ENCODE measurements around the gene F5.

The F5 gene

GRCh38 chr1:169620565-169620964 lies 34.3 kb upstream of the F5 start:
- H3K27me3 ChIP-seq (ENCODE audit: insufficient read depth, low read depth), result no peaks in the 10 kb centered on the region

GRCh38 chr1:169618367-169618766 lies 32.1 kb upstream of the F5 start:
- no peak for TF ChIP-seq CTCF (conservative IDR thresholded peaks at IDR 0.05; ENCODE audit: low read depth, low read length)
- H3K9ac ChIP-seq, result no peak overlapping the region
- H3K4me1 ChIP-seq (ENCODE audit: low read depth, poor library complexity, severe bottlenecking), result no peaks in the 10 kb centered on the region
- no peak overlapping the region for H3K4me3 ChIP-seq (IDR thresholded peaks at IDR 0.05; ENCODE audit: insufficient read depth, low read depth, low read length)
- no peak overlapping the region for H2AFZ ChIP-seq (ENCODE audit: low read depth)
- H3K36me3 ChIP-seq (ENCODE audit: insufficient read depth), result no peaks in the 10 kb centered on the region
- H3K27me3 ChIP-seq (ENCODE audit: insufficient read depth, low read depth), result no peaks in the 10 kb centered on the region
- no peak overlapping the region for H3K4me2 ChIP-seq
- no peaks in the 10 kb centered on the region for H4K20me1 ChIP-seq (ENCODE audit: insufficient read depth)
- H3K79me2 ChIP-seq (ENCODE audit: insufficient read depth, low read depth), result no peaks in the 10 kb centered on the region
- no peak overlapping the region for H3K27ac ChIP-seq

More at GRCh38 chr1:169620565-169620964, 34.3 kb upstream of the F5 start:
- Histone ChIP-seq H3K4me1 (ENCODE audit: low read depth, poor library complexity, severe bottlenecking) (no peaks in the 10 kb centered on the region), H3K4me2 (no peak overlapping the region), H2AFZ (ENCODE audit: low read depth) (no peak overlapping the region), H3K4me3 (IDR thresholded peaks at IDR 0.05; ENCODE audit: insufficient read depth, low read depth, low read length) (no peak overlapping the region), H3K9ac (no peak overlapping the region), H4K20me1 (ENCODE audit: insufficient read depth) (no peaks in the 10 kb centered on the region), H3K36me3 (ENCODE audit: insufficient read depth) (no peaks in the 10 kb centered on the region), H3K27ac (no peak overlapping the region), H3K79me2 (ENCODE audit: insufficient read depth, low read depth) (no peaks in the 10 kb centered on the region)
- no peak for TF ChIP-seq CTCF (conservative IDR thresholded peaks at IDR 0.05; ENCODE audit: low read depth, low read length)

- H3K79me2 ChIP-seq (ENCODE audit: insufficient read depth, low read depth), result no peaks in the 10 kb centered on the region
- H3K4me1 ChIP-seq (ENCODE audit: low read depth, poor library complexity, severe bottlenecking), result no peaks in the 10 kb centered on the region
- H2AFZ ChIP-seq (ENCODE audit: low read depth), result no peak overlapping the region
- H3K36me3 ChIP-seq (ENCODE audit: insufficient read depth), result no peaks in the 10 kb centered on the region
- H3K27me3 ChIP-seq (ENCODE audit: insufficient read depth, low read depth), result no peaks in the 10 kb centered on the region
- no peak for TF ChIP-seq CTCF (conservative IDR thresholded peaks at IDR 0.05; ENCODE audit: low read depth, low read length)
- H3K9ac ChIP-seq, result no peak overlapping the region
- no peaks in the 10 kb centered on the region for H4K20me1 ChIP-seq (ENCODE audit: insufficient read depth)
- no peak overlapping the region for H3K27ac ChIP-seq
- no peak overlapping the region for H3K4me2 ChIP-seq
- H3K4me3 ChIP-seq (IDR thresholded peaks at IDR 0.05; ENCODE audit: insufficient read depth, low read depth, low read length), result no peak overlapping the region
Observed at GRCh38 chr1:169615803-169616202, 29.5 kb upstream of the F5 start.

- no peak overlapping the region for H2AFZ ChIP-seq (ENCODE audit: low read depth)
- H3K4me1 ChIP-seq (ENCODE audit: low read depth, poor library complexity, severe bottlenecking), result no peaks in the 10 kb centered on the region
- no peaks in the 10 kb centered on the region for H4K20me1 ChIP-seq (ENCODE audit: insufficient read depth)
- H3K4me3 ChIP-seq (IDR thresholded peaks at IDR 0.05; ENCODE audit: insufficient read depth, low read depth, low read length), result no peak overlapping the region
- no peak overlapping the region for H3K4me2 ChIP-seq
- no peaks in the 10 kb centered on the region for H3K36me3 ChIP-seq (ENCODE audit: insufficient read depth)
- H3K27ac ChIP-seq, result no peak overlapping the region
- no peaks in the 10 kb centered on the region for H3K27me3 ChIP-seq (ENCODE audit: insufficient read depth, low read depth)
- H3K79me2 ChIP-seq (ENCODE audit: insufficient read depth, low read depth), result no peaks in the 10 kb centered on the region
- TF ChIP-seq CTCF (conservative IDR thresholded peaks at IDR 0.05; ENCODE audit: low read depth, low read length), result no peak
- H3K9ac ChIP-seq, result no peak overlapping the region
Observed at GRCh38 chr1:169610858-169611257, 24.6 kb upstream of the F5 start.
